GM23338 (cell line): ENCODE measurements around the gene GPR33. TPM values are rescaled to one million over a fixed set of nuclear protein-coding genes. Genes with fewer than 3 reads are reported as not detected.

Experiments used
- ATAC-seq: fragments of 200-7000 bp; cut with Tn5 transposase; 3 replicates; pipeline ENCODE4 v1.9.1; 2020
- DNase-seq: peaks from one replicate; pipeline ENCODE4 v3.0.0-alpha.2; 2015; ENCODE audit warnings: low spot score
- H2AFZ ChIP-seq: fragments of 200-600 bp; sonication (generic); 2 replicates; pipeline ENCODE4 v1.8.0; 2016; ENCODE audit warnings: antibody characterized with exemption, mild to moderate bottlenecking, moderate library complexity
- H3F3A ChIP-seq: fragments of 200-600 bp; sonication (generic); replicated peaks from 2 replicates; pipeline ENCODE4 v1.8.0; 2017; ENCODE audit warnings: antibody characterized with exemption, mixed run types, low read depth
- H3K27ac ChIP-seq: fragments of 200-600 bp; sonication (generic); 2 replicates; pipeline ENCODE4 v1.6.1; 2016; ENCODE audit warnings: low read depth
- H3K27me3 ChIP-seq: fragments of 200-600 bp; sonication (generic); 2 replicates; pipeline ENCODE4 v1.8.0; 2016; ENCODE audit warnings: mild to moderate bottlenecking, mixed run types, moderate library complexity; ENCODE audit not compliant: insufficient read depth
- H3K36me3 ChIP-seq: fragments of 200-600 bp; sonication (generic); 2 replicates; pipeline ENCODE4 v1.8.0; 2016; ENCODE audit warnings: mild to moderate bottlenecking; ENCODE audit not compliant: insufficient read depth
- H3K4me1 ChIP-seq: fragments of 200-600 bp; sonication (generic); 2 replicates; pipeline ENCODE4 v1.8.0; 2016; ENCODE audit warnings: mild to moderate bottlenecking, moderate library complexity; ENCODE audit not compliant: insufficient read depth
- H3K4me2 ChIP-seq: fragments of 200-600 bp; sonication (generic); 2 replicates; pipeline ENCODE4 v1.7.1; 2017; ENCODE audit warnings: mixed run types
- H3K4me3 ChIP-seq: fragments of 200-600 bp; sonication (generic); 2 replicates; pipeline ENCODE4 v1.6.1; 2016; ENCODE audit warnings: mixed run types
- H3K79me2 ChIP-seq: fragments of 200-600 bp; sonication (generic); replicated peaks from 2 replicates; pipeline ENCODE4 v1.8.0; 2017; ENCODE audit warnings: mild to moderate bottlenecking; ENCODE audit not compliant: insufficient read depth
- H3K9me2 ChIP-seq: fragments of 200-600 bp; sonication (generic); 2 replicates; pipeline ENCODE4 v1.8.0; 2017; ENCODE audit not compliant: insufficient read depth
- H4K20me1 ChIP-seq: fragments of 200-600 bp; sonication (generic); replicated peaks from 2 replicates; pipeline ENCODE4 v1.8.0; 2017; ENCODE audit warnings: mild to moderate bottlenecking; ENCODE audit not compliant: insufficient read depth
- H3K27ac Mint-ChIP-seq: 2 replicates; pipeline ENCODE4 v1.8.0; 2020; ENCODE audit warnings: inconsistent platforms, mild to moderate bottlenecking, moderate library complexity, mixed read lengths
- H3K27me3 Mint-ChIP-seq: 3 replicates; pipeline ENCODE4 v1.8.0; 2022; ENCODE audit warnings: low read depth, mild to moderate bottlenecking, moderate library complexity, mixed read lengths, inconsistent platforms; ENCODE audit not compliant: insufficient read depth, poor library complexity
- H3K36me3 Mint-ChIP-seq: 3 replicates; pipeline ENCODE4 v1.8.0; 2021; ENCODE audit warnings: low read depth, mild to moderate bottlenecking, inconsistent platforms, moderate library complexity, mixed read lengths
- H3K4me1 Mint-ChIP-seq: 3 replicates; pipeline ENCODE4 v1.8.0; 2020; ENCODE audit warnings: mild to moderate bottlenecking, inconsistent platforms, mixed read lengths
- H3K4me3 Mint-ChIP-seq: 3 replicates; pipeline ENCODE4 v1.8.0; 2021; ENCODE audit warnings: moderate library complexity, mild to moderate bottlenecking, inconsistent platforms, mixed read lengths
- H3K9me3 Mint-ChIP-seq: 3 replicates; pipeline ENCODE4 v1.8.0; 2020; ENCODE audit warnings: moderate library complexity, mild to moderate bottlenecking, inconsistent platforms, mixed read lengths
- CREB1 ChIP-seq: fragments of 250-450 bp; sonication (Bioruptor Pico); IDR thresholded peaks from 2 replicates; pipeline ENCODE4 v1.5.0; 2020; ENCODE audit warnings: low read depth, mild to moderate bottlenecking, moderate library complexity
- EZH2 ChIP-seq: fragments of 200-600 bp; sonication (generic); IDR thresholded peaks from one replicate; pipeline ENCODE4 v1.8.0; 2017; ENCODE audit warnings: antibody characterized with exemption, mild to moderate bottlenecking, low read depth; ENCODE audit not compliant: unreplicated experiment
- EZH2phosphoT487 ChIP-seq: fragments of 200-600 bp; sonication (generic); IDR thresholded peaks from one replicate; pipeline ENCODE4 v1.8.1; 2018; ENCODE audit warnings: antibody characterized with exemption; ENCODE audit not compliant: unreplicated experiment
- JUNB ChIP-seq: IDR thresholded peaks from one replicate; pipeline ENCODE4 v1.6.1; 2016; ENCODE audit warnings: antibody characterized with exemption; ENCODE audit not compliant: unreplicated experiment
- NANOG ChIP-seq: IDR thresholded peaks from 2 replicates; pipeline ENCODE4 v1.6.1; 2016; ENCODE audit warnings: antibody characterized with exemption, borderline replicate concordance
- STAT1 ChIP-seq: IDR thresholded peaks from one replicate; pipeline ENCODE4 v1.6.1; 2016; ENCODE audit warnings: antibody characterized with exemption; ENCODE audit not compliant: unreplicated experiment
- ZNF114 ChIP-seq: fragments of 250-450 bp; sonication (Bioruptor Pico); IDR thresholded peaks from 2 replicates; pipeline ENCODE4 v1.5.0; 2020; ENCODE audit warnings: mild to moderate bottlenecking, moderate library complexity
- ZNF331 ChIP-seq: fragments of 250-450 bp; sonication (Bioruptor Pico); IDR thresholded peaks from 2 replicates; pipeline ENCODE4 v1.5.0; 2020; ENCODE audit warnings: low read depth, mild to moderate bottlenecking, moderate library complexity
- polyA plus RNA-seq: library from polyadenylated mRNA; unstranded; fragments of >200 nt; fragmentation: Nextera tagmentation; extraction: Ambion mirVana; gene quantifications from 2 replicates; pipeline ENCODE4 v1.2.1, GENCODE V29; 2016
- total RNA-seq: library from RNA; depleted of rRNA; stranded (reverse); fragments of >200 nt; shearing (Covaris generic); gene quantifications from 2 replicates; pipeline ENCODE4 v1.2.3, GENCODE V29; 2014
- TF ChIP-seq, protein P1 (sequence below): IDR thresholded peaks from one replicate; pipeline ENCODE4 v1.6.1; 2018; ENCODE audit warnings: antibody characterized with exemption; ENCODE audit not compliant: unreplicated experiment
- TF ChIP-seq, protein P2 (sequence below), 2 experiments: fragments of 200-600 bp in 1 of 2; sonication (generic) in 1 of 2; conservative IDR thresholded peaks; 2 replicates each; pipeline versions ENCODE4 v1.5.1 to v1.6.1; 2016 to 2017; ENCODE audit warnings: antibody characterized with exemption in 2 of 2, low read depth in 2 of 2, mild to moderate bottlenecking in 2 of 2, moderate library complexity in 1 of 2

GPR33 gene
- total and polyA plus RNA-seq, 2 experiments from 2014 or later = not detected

- H3K4me1 ChIP-seq = no peaks in the 10 kb centered on the region
- no peak overlapping the region for H3K4me2 ChIP-seq
- peaks cover 16% of the 10 kb centered on the region for H3K9me3 Mint-ChIP-seq
- peaks cover 23% of the 10 kb centered on the region for H3K36me3 Mint-ChIP-seq
- DNase-seq = no peak
- H3K9me2 ChIP-seq = no peaks in the 10 kb centered on the region; the same call in 1 of the 2 replicates
- H4K20me1 ChIP-seq = no peaks in the 10 kb centered on the region
- H3K27me3 ChIP-seq = no peaks in the 10 kb centered on the region
- H3K27me3 Mint-ChIP-seq = no peaks in the 10 kb centered on the region
- peaks cover 8% of the 10 kb centered on the region; the same call in 1 of the 2 replicates for H3K36me3 ChIP-seq
- no peak overlapping the region for H3K27ac Mint-ChIP-seq
- H3F3A ChIP-seq = no peaks in the 10 kb centered on the region
- no peak overlapping the region for H2AFZ ChIP-seq
- H3K4me3 ChIP-seq = no peak overlapping the region
- TF ChIP-seq NANOG = no peak
- no peaks in the 10 kb centered on the region for H3K4me1 Mint-ChIP-seq
- no peaks in the 10 kb centered on the region for H3K79me2 ChIP-seq
- no peak for ATAC-seq
- no peak overlapping the region for H3K27ac ChIP-seq
- no peak overlapping the region for H3K4me3 Mint-ChIP-seq
Measured at GRCh38 chr14:31442284-31442683, 45.6 kb downstream of the GPR33 start.

DNA sequence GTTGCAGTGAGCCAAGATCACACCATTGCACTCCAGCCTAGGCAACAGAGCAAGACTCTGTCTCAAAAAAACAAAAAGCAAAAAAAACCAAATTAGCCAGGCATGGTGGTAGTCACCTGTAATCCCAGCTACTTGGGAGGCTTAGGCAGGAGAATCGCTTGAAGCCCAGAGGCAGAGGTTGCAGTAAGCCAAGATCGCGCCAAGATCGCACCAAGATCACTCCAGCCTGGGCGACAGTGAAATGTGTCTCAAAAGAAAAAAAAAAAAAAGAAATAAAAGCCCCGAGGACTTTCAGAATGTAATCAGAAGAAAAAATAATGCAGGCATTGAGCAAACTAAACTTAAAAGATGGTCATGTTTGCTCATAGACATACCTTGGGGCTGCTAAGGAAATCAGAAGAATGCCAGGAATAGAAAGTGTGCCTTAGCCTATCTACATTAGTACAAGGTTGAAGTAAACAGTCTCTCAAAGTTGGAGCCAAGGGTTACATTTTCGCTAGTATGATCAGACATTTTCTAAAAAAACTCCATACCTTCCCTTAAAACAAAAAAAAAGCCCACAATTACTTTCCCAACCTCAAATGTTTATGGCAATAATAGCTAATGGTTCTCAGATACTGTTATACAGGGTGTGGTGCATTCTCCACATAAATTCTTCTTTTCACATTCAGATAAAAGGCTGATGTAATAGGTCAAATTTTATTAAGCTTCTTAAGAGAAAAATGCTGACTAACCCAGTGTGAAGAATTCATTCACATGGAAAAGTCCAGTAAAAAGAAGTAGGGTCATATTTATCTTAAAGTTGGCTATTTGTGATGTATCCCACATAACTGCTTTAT lies 46.3 kb downstream of the GPR33 start:
- no peak for ATAC-seq
- Mint-ChIP-seq H3K27ac (peak overlapping the region; percentile 70; the same call in 1 of the 2 replicates), H3K36me3 (peaks cover 26% of the 10 kb centered on the region), H3K4me3 (no peak overlapping the region), H3K4me1 (no peaks in the 10 kb centered on the region), H3K27me3 (no peaks in the 10 kb centered on the region), H3K9me3 (peaks cover 18% of the 10 kb centered on the region)
- DNase-seq = no peak
- peaks cover 8% of the 10 kb centered on the region; the same call in 1 of the 2 replicates for H3K36me3 ChIP-seq
- no peaks in the 10 kb centered on the region for H3K79me2 ChIP-seq
- no peak overlapping the region for H3K27ac ChIP-seq
- no peak overlapping the region for H2AFZ ChIP-seq
- no peaks in the 10 kb centered on the region for H4K20me1 ChIP-seq
- no peaks in the 10 kb centered on the region for H3K4me1 ChIP-seq
- no peaks in the 10 kb centered on the region; the same call in 1 of the 2 replicates for H3K9me2 ChIP-seq
- TF ChIP-seq ZNF331 = no peak
- no peak for TF ChIP-seq ZNF114 (CRISPR knock-in tag)
- TF ChIP-seq, protein P1, sequence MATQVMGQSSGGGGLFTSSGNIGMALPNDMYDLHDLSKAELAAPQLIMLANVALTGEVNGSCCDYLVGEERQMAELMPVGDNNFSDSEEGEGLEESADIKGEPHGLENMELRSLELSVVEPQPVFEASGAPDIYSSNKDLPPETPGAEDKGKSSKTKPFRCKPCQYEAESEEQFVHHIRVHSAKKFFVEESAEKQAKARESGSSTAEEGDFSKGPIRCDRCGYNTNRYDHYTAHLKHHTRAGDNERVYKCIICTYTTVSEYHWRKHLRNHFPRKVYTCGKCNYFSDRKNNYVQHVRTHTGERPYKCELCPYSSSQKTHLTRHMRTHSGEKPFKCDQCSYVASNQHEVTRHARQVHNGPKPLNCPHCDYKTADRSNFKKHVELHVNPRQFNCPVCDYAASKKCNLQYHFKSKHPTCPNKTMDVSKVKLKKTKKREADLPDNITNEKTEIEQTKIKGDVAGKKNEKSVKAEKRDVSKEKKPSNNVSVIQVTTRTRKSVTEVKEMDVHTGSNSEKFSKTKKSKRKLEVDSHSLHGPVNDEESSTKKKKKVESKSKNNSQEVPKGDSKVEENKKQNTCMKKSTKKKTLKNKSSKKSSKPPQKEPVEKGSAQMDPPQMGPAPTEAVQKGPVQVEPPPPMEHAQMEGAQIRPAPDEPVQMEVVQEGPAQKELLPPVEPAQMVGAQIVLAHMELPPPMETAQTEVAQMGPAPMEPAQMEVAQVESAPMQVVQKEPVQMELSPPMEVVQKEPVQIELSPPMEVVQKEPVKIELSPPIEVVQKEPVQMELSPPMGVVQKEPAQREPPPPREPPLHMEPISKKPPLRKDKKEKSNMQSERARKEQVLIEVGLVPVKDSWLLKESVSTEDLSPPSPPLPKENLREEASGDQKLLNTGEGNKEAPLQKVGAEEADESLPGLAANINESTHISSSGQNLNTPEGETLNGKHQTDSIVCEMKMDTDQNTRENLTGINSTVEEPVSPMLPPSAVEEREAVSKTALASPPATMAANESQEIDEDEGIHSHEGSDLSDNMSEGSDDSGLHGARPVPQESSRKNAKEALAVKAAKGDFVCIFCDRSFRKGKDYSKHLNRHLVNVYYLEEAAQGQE = no peak
- TF ChIP-seq EZH2phosphoT487 = no peak
- H3K4me3 ChIP-seq = no peak overlapping the region
- H3K27me3 ChIP-seq = no peaks in the 10 kb centered on the region
- no peak overlapping the region for H3K4me2 ChIP-seq
- H3F3A ChIP-seq = no peaks in the 10 kb centered on the region

- H3K27ac Mint-ChIP-seq = no peak overlapping the region
- H3K4me1 Mint-ChIP-seq = no peaks in the 10 kb centered on the region
- no peak overlapping the region for H3K4me3 Mint-ChIP-seq
- no peaks in the 10 kb centered on the region for H3K27me3 Mint-ChIP-seq
- H3K36me3 Mint-ChIP-seq = peaks cover 30% of the 10 kb centered on the region
- DNase-seq (no peak), ATAC-seq (no peak)
- no peak overlapping the region for H3K27ac ChIP-seq
- no peak overlapping the region for H2AFZ ChIP-seq
- H3F3A ChIP-seq = no peaks in the 10 kb centered on the region
- peaks cover 8% of the 10 kb centered on the region; the same call in 1 of the 2 replicates for H3K36me3 ChIP-seq
- H3K9me3 Mint-ChIP-seq = peaks cover 22% of the 10 kb centered on the region
- no peaks in the 10 kb centered on the region; the same call in none of the 2 replicates for H3K9me2 ChIP-seq
- H3K4me3 ChIP-seq = no peak overlapping the region
- no peaks in the 10 kb centered on the region for H3K4me1 ChIP-seq
- H3K79me2 ChIP-seq = no peaks in the 10 kb centered on the region
- no peaks in the 10 kb centered on the region for H3K27me3 ChIP-seq
- no peaks in the 10 kb centered on the region for H4K20me1 ChIP-seq
- no peak overlapping the region for H3K4me2 ChIP-seq
- TF ChIP-seq ZNF114 (CRISPR knock-in tag) = no peak
- TF ChIP-seq CREB1 (CRISPR knock-in tag) = no peak
- TF ChIP-seq JUNB = no peak
- TF ChIP-seq, protein P2, sequence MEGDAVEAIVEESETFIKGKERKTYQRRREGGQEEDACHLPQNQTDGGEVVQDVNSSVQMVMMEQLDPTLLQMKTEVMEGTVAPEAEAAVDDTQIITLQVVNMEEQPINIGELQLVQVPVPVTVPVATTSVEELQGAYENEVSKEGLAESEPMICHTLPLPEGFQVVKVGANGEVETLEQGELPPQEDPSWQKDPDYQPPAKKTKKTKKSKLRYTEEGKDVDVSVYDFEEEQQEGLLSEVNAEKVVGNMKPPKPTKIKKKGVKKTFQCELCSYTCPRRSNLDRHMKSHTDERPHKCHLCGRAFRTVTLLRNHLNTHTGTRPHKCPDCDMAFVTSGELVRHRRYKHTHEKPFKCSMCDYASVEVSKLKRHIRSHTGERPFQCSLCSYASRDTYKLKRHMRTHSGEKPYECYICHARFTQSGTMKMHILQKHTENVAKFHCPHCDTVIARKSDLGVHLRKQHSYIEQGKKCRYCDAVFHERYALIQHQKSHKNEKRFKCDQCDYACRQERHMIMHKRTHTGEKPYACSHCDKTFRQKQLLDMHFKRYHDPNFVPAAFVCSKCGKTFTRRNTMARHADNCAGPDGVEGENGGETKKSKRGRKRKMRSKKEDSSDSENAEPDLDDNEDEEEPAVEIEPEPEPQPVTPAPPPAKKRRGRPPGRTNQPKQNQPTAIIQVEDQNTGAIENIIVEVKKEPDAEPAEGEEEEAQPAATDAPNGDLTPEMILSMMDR (conservative IDR thresholded peaks at IDR 0.05; ENCODE audit: low read depth in 2 of 2) = no peak
- no peak for TF ChIP-seq EZH2phosphoT487
- no peak for TF ChIP-seq STAT1
- no peak for TF ChIP-seq EZH2
Measured at GRCh38 chr14:31440280-31440679, 47.6 kb downstream of the GPR33 start.
